ENCODE measurements around the gene CADM4.

GRCh38 chr19:43623889-43624670 is 15.6 kb downstream of the CADM4 start:
- no peak for TF ChIP-seq POLR2AphosphoS5 (IDR thresholded peaks at IDR 0.05)
- no peak for TF ChIP-seq POLR2A (IDR thresholded peaks at IDR 0.05)
- no peak for TF ChIP-seq CTCF (IDR thresholded peaks at IDR 0.05)
- no peak for TF ChIP-seq EP300 (IDR thresholded peaks at IDR 0.05)
